MM.1S (cell line): ENCODE results near the gene DAB1.

ENCODE experiments used
- DNase-seq: peaks from one replicate; pipeline ENCODE4 v3.0.0-alpha.2; 2015
- H2AFZ ChIP-seq: fragments of 300-600 bp; sonication (generic); 2 replicates; pipeline ENCODE4 v1.6.0; 2016; ENCODE audit warnings: antibody characterized with exemption, low read length
- H3F3A ChIP-seq: fragments of 300-600 bp; sonication (generic); 2 replicates; pipeline ENCODE4 v1.6.1; 2016; ENCODE audit warnings: mild to moderate bottlenecking, antibody characterized with exemption, low read length, moderate library complexity, mixed read lengths; ENCODE audit not compliant: insufficient read depth
- H3K27ac ChIP-seq: fragments of 300-600 bp; sonication (generic); 2 replicates; pipeline ENCODE4 v1.5.1; 2016; ENCODE audit warnings: mild to moderate bottlenecking, low read length
- H3K27me3 ChIP-seq: fragments of 300-600 bp; sonication (generic); replicated peaks from 2 replicates; pipeline ENCODE4 v1.6.0; 2016; ENCODE audit warnings: low read length; ENCODE audit not compliant: insufficient read depth
- H3K36me3 ChIP-seq: fragments of 300-600 bp; sonication (generic); replicated peaks from 2 replicates; pipeline ENCODE4 v1.6.1; 2016; ENCODE audit warnings: mild to moderate bottlenecking, low read length, mixed read lengths; ENCODE audit not compliant: insufficient read depth
- H3K4me1 ChIP-seq: fragments of 300-600 bp; sonication (generic); 2 replicates; pipeline ENCODE4 v1.6.1; 2016; ENCODE audit warnings: low read length, mixed read lengths
- H3K4me2 ChIP-seq: fragments of 300-600 bp; sonication (generic); 2 replicates; pipeline ENCODE4 v1.6.0; 2016; ENCODE audit warnings: low read depth, low read length
- H3K4me3 ChIP-seq: fragments of 300-600 bp; sonication (generic); 2 replicates; pipeline ENCODE4 v1.5.1; 2016; ENCODE audit warnings: low read length, mixed read lengths
- H3K79me2 ChIP-seq: fragments of 300-600 bp; sonication (generic); 2 replicates; pipeline ENCODE4 v1.6.1; 2016; ENCODE audit warnings: mixed run types, low read length, mixed read lengths
- H3K9ac ChIP-seq: fragments of 300-600 bp; sonication (generic); 2 replicates; pipeline ENCODE4 v1.6.1; 2016; ENCODE audit warnings: low read length, mixed read lengths
- H3K9me2 ChIP-seq: fragments of 300-600 bp; sonication (generic); replicated peaks from 2 replicates; pipeline ENCODE4 v1.6.1; 2016; ENCODE audit warnings: mild to moderate bottlenecking, low read length, mixed read lengths; ENCODE audit not compliant: insufficient read depth
- H3K9me3 ChIP-seq: fragments of 300-600 bp; sonication (generic); replicated peaks from 2 replicates; pipeline ENCODE4 v1.6.1; 2016; ENCODE audit warnings: mild to moderate bottlenecking, low read length, mixed read lengths; ENCODE audit not compliant: insufficient read depth
- H4K20me1 ChIP-seq: fragments of 300-600 bp; sonication (generic); 2 replicates; pipeline ENCODE4 v1.6.1; 2016; ENCODE audit warnings: mild to moderate bottlenecking, low read length, moderate library complexity, mixed read lengths; ENCODE audit not compliant: insufficient read depth
- EZH2 ChIP-seq: fragments of 300-600 bp; sonication (generic); optimal IDR thresholded peaks from 2 replicates; pipeline ENCODE3; 2017; ENCODE audit warnings: low read depth, mild to moderate bottlenecking, antibody characterized with exemption, low read length, mixed read lengths
- EZH2phosphoT487 ChIP-seq: fragments of 300-600 bp; sonication (generic); IDR thresholded peaks from 2 replicates; pipeline ENCODE4 v1.6.1; 2018; ENCODE audit warnings: antibody characterized with exemption, low read length
- TF ChIP-seq, protein P1 (sequence below): fragments of 300-600 bp; sonication (generic); IDR thresholded peaks from 2 replicates; pipeline ENCODE4 v1.5.1; 2016; ENCODE audit warnings: antibody characterized with exemption, low read length, mixed read lengths

The DAB1 gene

GRCh38 chr1:57007472-57007871, 416.4 kb downstream of the DAB1 start:
- Histone ChIP-seq H3K27me3 (no peaks in the 10 kb centered on the region), H3K4me3 (no peak overlapping the region), H3K27ac (no peak overlapping the region), H4K20me1 (no peaks in the 10 kb centered on the region), H3K9ac (no peak overlapping the region), H2AFZ (no peak overlapping the region), H3K79me2 (no peaks in the 10 kb centered on the region), H3K9me2 (no peaks in the 10 kb centered on the region), H3K36me3 (no peaks in the 10 kb centered on the region), H3K4me1 (no peaks in the 10 kb centered on the region), H3K4me2 (no peak overlapping the region), H3F3A (no peaks in the 10 kb centered on the region), H3K9me3 (no peaks in the 10 kb centered on the region)
- DNase-seq = no peak
- TF ChIP-seq, protein P1, sequence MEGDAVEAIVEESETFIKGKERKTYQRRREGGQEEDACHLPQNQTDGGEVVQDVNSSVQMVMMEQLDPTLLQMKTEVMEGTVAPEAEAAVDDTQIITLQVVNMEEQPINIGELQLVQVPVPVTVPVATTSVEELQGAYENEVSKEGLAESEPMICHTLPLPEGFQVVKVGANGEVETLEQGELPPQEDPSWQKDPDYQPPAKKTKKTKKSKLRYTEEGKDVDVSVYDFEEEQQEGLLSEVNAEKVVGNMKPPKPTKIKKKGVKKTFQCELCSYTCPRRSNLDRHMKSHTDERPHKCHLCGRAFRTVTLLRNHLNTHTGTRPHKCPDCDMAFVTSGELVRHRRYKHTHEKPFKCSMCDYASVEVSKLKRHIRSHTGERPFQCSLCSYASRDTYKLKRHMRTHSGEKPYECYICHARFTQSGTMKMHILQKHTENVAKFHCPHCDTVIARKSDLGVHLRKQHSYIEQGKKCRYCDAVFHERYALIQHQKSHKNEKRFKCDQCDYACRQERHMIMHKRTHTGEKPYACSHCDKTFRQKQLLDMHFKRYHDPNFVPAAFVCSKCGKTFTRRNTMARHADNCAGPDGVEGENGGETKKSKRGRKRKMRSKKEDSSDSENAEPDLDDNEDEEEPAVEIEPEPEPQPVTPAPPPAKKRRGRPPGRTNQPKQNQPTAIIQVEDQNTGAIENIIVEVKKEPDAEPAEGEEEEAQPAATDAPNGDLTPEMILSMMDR = no peak
- TF ChIP-seq EZH2phosphoT487 (no peak), EZH2 (no peak)

- no peak for DNase-seq
- Histone ChIP-seq H3K9ac (no peak overlapping the region), H3K36me3 (no peaks in the 10 kb centered on the region), H3K4me2 (no peak overlapping the region), H3K4me3 (no peak overlapping the region), H3K27me3 (no peaks in the 10 kb centered on the region), H3K27ac (no peak overlapping the region), H3K4me1 (no peaks in the 10 kb centered on the region), H3K9me2 (no peaks in the 10 kb centered on the region), H3K79me2 (no peaks in the 10 kb centered on the region), H4K20me1 (no peaks in the 10 kb centered on the region), H3K9me3 (no peaks in the 10 kb centered on the region), H3F3A (no peaks in the 10 kb centered on the region), H2AFZ (no peak overlapping the region)
- TF ChIP-seq, protein P1 = no peak
- no peak for TF ChIP-seq EZH2phosphoT487
- TF ChIP-seq EZH2 = no peak
Observed at GRCh38 chr1:57003398-57004139, 420.3 kb downstream of the DAB1 start.

GRCh38 chr1:56995414-56996100, 428.3 kb downstream of the DAB1 start:
- H3K4me2 ChIP-seq = no peak overlapping the region
- no peak overlapping the region for H3K9ac ChIP-seq
- H3K36me3 ChIP-seq = no peaks in the 10 kb centered on the region
- H3K4me1 ChIP-seq = no peaks in the 10 kb centered on the region
- DNase-seq = no peak
- no peaks in the 10 kb centered on the region for H3K79me2 ChIP-seq
- TF ChIP-seq EZH2phosphoT487 (no peak), EZH2 (no peak)
- TF ChIP-seq, protein P1 = no peak
- H3K27ac ChIP-seq = no peak overlapping the region
- H2AFZ ChIP-seq = no peak overlapping the region
- no peaks in the 10 kb centered on the region for H4K20me1 ChIP-seq
- no peak overlapping the region for H3K4me3 ChIP-seq
- no peaks in the 10 kb centered on the region for H3K27me3 ChIP-seq
- H3K9me2 ChIP-seq = no peaks in the 10 kb centered on the region
- no peaks in the 10 kb centered on the region for H3F3A ChIP-seq
- no peaks in the 10 kb centered on the region for H3K9me3 ChIP-seq
